Measurements from ENCODE around the gene NTM. TPM values are rescaled to one million over a fixed set of nuclear protein-coding genes. Genes with fewer than 3 reads are reported as not detected.
A peak's percentile ranks its signal among the peaks of the same experiment; 100 is the strongest.

The NTM gene
- total and polyA plus RNA-seq, 2 experiments from 2014 or later: 1.1 to 1.7 TPM

DNA sequence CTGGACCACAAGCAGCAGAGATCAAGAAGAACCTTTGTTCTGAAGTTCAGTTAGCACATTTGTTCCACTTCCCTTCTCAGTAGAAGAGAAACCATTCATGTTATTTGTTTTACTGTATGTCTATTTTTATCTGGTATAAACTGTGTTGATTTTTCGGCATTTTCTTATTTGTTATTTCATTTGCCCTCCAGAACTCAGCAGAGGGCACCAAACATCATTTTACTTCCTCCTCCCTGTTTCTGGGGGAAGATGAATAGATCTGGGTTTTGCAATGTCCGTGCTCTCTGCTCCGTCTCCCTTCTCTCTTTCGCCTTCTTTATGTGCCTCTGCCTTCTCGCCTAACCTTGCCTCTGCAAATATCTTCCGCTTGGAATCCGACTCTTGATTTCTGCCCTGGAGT is 366.9 kb downstream of the NTM start:
- no peak overlapping the region for H3K27ac ChIP-seq

DNA sequence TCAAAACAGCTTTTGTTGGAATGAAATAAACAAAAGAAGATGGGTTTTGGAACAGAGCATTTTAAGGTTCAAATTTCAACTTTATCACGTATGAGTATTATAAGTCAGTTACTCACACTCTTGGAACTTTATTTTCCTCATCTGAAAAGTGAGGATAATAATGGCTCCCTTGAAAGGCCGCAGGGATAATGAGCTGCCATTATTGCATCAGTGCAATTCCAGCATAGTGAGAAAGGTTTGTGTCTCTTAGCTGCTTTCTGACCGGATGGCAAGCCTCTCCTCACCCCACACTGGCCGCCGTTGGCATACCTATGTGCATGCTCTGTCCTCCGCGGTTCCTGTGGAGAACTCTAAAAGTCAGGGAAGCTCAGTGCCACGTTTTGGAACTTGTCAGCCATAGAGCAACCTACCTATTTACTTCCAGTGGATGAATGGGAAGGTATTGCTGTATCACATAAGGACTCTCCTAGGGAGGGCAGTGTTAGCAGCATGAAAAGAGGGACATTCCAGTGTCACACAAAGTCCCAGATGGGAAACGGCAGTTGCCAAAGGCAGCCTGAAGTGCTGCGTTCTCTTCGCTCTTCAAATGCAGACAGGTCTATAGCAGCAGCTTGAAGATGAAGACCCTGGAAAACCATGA is 368.9 kb downstream of the NTM start:
- peaks cover 6% of the 10 kb centered on the region for H3K4me1 ChIP-seq (ENCODE audit: low read depth)
- peaks cover 83% of the 10 kb centered on the region for H3K27me3 ChIP-seq
- H3K27ac ChIP-seq: no peak overlapping the region
- no peaks in the 10 kb centered on the region for H3K9me3 ChIP-seq (ENCODE audit: low read depth)
- no peak for DNase-seq (ENCODE audit: low read depth in 1 of 2, low spot score in 1 of 2)
- TF ChIP-seq, protein P1, sequence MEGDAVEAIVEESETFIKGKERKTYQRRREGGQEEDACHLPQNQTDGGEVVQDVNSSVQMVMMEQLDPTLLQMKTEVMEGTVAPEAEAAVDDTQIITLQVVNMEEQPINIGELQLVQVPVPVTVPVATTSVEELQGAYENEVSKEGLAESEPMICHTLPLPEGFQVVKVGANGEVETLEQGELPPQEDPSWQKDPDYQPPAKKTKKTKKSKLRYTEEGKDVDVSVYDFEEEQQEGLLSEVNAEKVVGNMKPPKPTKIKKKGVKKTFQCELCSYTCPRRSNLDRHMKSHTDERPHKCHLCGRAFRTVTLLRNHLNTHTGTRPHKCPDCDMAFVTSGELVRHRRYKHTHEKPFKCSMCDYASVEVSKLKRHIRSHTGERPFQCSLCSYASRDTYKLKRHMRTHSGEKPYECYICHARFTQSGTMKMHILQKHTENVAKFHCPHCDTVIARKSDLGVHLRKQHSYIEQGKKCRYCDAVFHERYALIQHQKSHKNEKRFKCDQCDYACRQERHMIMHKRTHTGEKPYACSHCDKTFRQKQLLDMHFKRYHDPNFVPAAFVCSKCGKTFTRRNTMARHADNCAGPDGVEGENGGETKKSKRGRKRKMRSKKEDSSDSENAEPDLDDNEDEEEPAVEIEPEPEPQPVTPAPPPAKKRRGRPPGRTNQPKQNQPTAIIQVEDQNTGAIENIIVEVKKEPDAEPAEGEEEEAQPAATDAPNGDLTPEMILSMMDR (IDR thresholded peaks at IDR 0.05; ENCODE audit: low read depth, low read length): no peak
- no peak overlapping the region for H3K4me3 ChIP-seq
- no peaks in the 10 kb centered on the region for H3K36me3 ChIP-seq

More for the DNA sequence above, 366.9 kb downstream of the NTM start:
- TF ChIP-seq, protein P1 (IDR thresholded peaks at IDR 0.05; ENCODE audit: low read depth, low read length): no peak
- Histone ChIP-seq H3K4me3 (no peak overlapping the region), H3K4me1 (ENCODE audit: low read depth) (no peaks in the 10 kb centered on the region), H3K9me3 (ENCODE audit: low read depth) (no peaks in the 10 kb centered on the region), H3K36me3 (no peaks in the 10 kb centered on the region), H3K27me3 (peaks cover 76% of the 10 kb centered on the region)
- DNase-seq (ENCODE audit: low read depth in 1 of 2, low spot score in 1 of 2): peak in 1 of 2 donors; percentile 25

DNA sequence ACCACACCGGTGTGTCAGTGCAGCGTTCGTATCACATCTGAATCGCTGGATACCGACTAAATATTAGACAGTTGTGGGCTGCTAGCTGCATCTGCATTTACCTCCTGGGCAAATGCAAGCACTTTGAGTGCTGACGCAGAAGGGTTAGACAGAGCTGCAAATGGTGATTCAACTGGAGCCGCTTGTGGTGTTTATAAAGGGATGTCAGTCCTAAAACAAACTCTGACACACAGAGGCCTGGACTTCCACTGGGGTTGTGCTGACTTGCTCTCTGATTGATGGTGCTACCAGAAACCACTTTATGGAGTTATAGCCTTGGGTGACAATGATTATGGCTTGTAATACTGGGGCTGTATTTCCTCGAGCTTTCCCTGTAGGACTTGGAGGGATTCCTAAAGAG is 374.4 kb downstream of the NTM start:
- no peak overlapping the region for H3K4me3 ChIP-seq
- no peaks in the 10 kb centered on the region for H3K9me3 ChIP-seq (ENCODE audit: low read depth)
- H3K4me1 ChIP-seq (ENCODE audit: low read depth): peaks cover 6% of the 10 kb centered on the region
- H3K27ac ChIP-seq: no peak overlapping the region
- no peaks in the 10 kb centered on the region for H3K36me3 ChIP-seq
- DNase-seq (ENCODE audit: low read depth in 1 of 2, low spot score in 1 of 2): no peak
- TF ChIP-seq, protein P1 (IDR thresholded peaks at IDR 0.05; ENCODE audit: low read depth, low read length): no peak
- peaks cover 62% of the 10 kb centered on the region for H3K27me3 ChIP-seq

DNA sequence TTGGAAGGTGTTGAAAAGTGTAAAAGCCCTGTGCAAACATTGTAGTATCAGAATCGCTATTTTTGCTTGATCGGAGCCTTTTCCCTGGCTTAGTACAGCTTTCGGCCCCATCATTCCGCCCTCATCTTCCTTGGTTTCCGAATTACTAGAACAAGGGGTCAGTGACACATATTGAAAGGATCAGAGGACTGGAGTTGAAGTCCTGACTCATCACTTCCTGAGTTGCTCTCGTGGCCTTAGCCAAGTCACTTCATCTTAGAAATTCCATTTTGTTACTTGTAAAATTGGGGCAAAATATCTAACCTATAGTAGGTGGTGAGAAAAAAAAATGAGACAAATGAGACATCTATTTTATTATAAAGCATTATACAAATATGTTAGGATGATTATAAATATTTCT is 375.0 kb downstream of the NTM start:
- Histone ChIP-seq H3K9me3 (ENCODE audit: low read depth) (no peaks in the 10 kb centered on the region), H3K27ac (no peak overlapping the region), H3K4me1 (ENCODE audit: low read depth) (peaks cover 6% of the 10 kb centered on the region), H3K4me3 (no peak overlapping the region), H3K27me3 (peaks cover 59% of the 10 kb centered on the region), H3K36me3 (no peaks in the 10 kb centered on the region)
- TF ChIP-seq, protein P1 (IDR thresholded peaks at IDR 0.05; ENCODE audit: low read depth, low read length): no peak
- DNase-seq (ENCODE audit: low read depth in 1 of 2, low spot score in 1 of 2): peak in 1 of 2 donors; percentile 56

DNA sequence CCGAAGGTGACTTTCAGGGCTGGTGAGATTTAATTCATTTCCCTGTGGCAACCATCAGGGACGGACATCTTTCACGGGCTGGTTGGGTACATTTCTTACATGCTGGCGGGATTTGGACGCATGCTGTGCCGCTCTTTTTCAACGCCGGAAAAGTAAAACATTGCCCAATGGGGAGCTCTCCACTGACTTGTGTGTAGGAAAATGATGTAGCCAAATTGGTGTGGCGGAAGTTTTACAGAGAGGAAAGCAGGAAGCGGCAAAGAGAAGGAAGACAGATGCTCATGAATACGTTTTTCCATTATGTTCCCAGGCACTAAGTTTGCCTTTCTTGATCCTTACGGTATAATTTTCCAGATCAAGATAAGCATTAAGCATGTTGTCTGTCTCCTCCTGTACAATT is 375.8 kb downstream of the NTM start:
- TF ChIP-seq, protein P1 (IDR thresholded peaks at IDR 0.05; ENCODE audit: low read depth, low read length): no peak
- no peak overlapping the region for H3K4me3 ChIP-seq
- H3K27ac ChIP-seq: no peak overlapping the region
- no peaks in the 10 kb centered on the region for H3K36me3 ChIP-seq
- H3K4me1 ChIP-seq (ENCODE audit: low read depth): peaks cover 6% of the 10 kb centered on the region
- peaks cover 51% of the 10 kb centered on the region for H3K27me3 ChIP-seq
- no peaks in the 10 kb centered on the region for H3K9me3 ChIP-seq (ENCODE audit: low read depth)
- no peak for DNase-seq (ENCODE audit: low read depth in 1 of 2, low spot score in 1 of 2)
